ENCODE measurements around the gene NOP58.
"Not testable (repeated sequence)": the region's sequence is repeated elsewhere in the genome, so short reads cannot be mapped to it uniquely, and the experiment has no call there.

NOP58 gene, protein sequence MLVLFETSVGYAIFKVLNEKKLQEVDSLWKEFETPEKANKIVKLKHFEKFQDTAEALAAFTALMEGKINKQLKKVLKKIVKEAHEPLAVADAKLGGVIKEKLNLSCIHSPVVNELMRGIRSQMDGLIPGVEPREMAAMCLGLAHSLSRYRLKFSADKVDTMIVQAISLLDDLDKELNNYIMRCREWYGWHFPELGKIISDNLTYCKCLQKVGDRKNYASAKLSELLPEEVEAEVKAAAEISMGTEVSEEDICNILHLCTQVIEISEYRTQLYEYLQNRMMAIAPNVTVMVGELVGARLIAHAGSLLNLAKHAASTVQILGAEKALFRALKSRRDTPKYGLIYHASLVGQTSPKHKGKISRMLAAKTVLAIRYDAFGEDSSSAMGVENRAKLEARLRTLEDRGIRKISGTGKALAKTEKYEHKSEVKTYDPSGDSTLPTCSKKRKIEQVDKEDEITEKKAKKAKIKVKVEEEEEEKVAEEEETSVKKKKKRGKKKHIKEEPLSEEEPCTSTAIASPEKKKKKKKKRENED

DNA sequence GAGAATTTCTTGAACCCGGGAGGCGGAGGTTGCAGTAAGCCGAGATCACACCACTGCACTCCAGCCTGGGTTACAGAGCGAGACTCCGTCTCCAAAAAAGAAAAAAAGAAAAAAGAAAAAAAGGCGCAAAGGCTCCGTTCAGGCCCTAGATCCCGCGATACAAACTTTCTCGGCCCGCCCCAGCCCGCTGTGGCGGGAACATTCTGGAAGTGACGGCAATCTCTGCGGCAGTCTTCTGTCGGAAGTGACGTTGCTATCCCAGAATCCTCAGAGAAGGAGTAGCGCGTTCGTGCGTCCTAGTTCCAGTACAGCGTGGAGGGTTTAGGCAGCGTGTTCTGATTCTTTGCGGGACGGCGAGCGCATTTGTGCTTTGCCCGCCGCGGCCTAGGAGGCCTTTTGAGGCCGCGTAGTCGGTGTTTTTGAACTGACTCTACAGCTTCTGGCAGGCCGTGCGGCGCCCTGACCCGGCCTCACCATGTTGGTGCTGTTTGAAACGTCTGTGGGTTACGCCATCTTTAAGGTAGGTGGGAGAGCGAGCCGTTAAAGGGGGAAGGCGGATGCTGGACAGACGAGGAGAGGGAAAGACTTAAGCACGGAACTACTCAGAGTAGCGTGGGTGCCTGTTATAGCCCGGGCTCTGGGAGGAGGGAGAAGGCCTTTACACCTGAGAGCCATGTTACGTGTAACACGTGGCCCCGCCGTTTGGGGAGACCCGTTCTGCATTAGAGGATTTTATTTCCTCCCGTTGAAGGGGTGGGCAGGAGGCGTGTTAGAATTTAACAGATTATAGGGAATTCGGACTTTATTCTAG is at the start of gene NOP58:
NOP58 (plus strand) TSS at position 297 of the 811 bp plus-strand sequence; CDS start at position 476, 179 bp downstream.
- DNase-seq, result peak; percentile 89

DNA sequence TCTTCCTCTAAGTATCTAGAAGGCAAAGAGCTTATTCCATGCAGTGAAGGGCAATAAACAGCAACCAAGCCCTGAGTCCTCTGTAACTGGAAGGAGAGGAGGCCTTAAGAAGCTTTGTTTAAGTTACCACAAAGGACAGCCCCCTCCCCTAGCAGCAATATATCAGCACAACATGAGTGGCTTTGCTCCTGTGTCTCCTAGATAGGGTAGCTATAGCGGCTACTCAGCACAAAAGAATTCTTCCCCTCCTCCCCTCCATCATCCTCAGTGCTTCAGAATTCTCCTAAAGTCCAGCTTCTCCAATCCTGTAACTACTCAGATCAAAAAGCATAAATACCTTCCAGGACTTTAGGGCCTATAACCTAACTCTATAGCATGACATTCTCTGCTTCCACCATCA is 43.7 kb upstream of the NOP58 start:
- no peak for DNase-seq

DNA sequence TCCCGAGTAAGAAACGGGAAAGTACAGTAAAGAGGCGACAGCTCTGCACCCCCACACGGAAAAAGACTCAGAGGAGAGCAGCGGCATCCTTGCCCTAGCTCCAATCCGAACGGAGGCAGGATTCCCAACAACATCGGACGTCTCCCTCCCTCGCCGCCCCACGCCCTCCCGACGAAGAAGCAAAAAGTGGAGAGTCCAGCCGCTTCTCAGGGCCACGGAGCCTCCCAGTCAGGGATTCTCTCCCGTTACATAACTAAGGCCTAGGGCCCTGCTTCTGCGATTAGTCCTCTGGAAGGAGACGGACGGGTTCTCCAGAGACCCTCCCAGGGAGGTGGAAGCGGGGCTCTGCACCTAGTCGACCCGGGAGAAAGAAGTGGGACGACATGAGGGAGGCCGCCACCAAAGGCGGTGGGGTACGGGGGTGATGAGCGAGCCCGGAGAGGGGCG is 27.8 kb upstream of the NOP58 start:
- peak; percentile 37 for DNase-seq

DNA sequence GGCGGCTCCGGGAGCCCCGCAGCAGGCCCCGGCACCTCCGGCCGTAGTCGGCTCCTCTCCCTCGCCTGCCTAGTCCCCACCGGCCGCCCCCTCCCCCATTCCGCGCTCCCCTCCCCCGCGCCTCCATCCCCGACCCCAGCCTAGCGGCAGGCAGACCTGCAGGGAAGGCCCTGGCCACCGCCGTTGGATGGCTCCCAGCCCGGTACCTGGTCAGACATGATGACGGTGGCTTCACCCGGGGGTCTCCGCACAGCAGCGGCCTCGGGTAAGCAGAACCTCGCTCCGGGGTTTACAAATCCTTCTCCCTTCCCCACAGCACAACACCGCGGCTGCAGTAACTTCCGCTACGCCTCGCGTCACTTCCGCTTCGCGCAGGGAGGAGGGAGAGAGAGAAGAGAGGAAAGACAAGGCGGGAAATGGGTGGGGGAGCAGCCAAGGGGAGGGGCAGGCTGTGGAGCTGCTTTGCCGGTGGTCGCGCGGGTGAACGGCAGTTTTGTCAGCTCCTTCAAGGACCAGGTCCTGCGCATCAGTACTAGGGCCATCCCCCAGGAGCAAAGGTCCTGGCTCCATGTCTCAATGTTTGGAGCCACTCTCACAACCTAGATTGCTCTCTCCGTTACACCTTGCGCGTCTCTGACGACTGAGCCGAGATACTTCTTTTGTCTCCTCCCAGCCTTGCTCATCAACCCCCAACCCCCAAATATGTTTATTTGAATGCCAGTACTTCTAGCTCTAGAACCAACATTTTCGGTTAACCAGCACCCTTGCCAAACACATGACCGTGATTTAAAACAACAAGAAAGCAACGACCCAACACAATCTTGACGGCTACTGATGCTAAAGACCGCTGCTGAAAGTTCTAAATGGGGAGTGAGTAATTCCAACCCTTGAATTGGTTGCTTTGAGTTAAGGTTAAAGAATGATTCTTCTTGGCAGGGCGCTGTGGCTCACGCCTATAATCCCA is 27.0 kb upstream of the NOP58 start, which contains the start of gene SUMO1:
SUMO1 (minus strand) TSS at position 364 of the 964 bp plus-strand sequence; CDS start at position 218, 146 bp downstream.
- DNase-seq, result peak; percentile 89

DNA sequence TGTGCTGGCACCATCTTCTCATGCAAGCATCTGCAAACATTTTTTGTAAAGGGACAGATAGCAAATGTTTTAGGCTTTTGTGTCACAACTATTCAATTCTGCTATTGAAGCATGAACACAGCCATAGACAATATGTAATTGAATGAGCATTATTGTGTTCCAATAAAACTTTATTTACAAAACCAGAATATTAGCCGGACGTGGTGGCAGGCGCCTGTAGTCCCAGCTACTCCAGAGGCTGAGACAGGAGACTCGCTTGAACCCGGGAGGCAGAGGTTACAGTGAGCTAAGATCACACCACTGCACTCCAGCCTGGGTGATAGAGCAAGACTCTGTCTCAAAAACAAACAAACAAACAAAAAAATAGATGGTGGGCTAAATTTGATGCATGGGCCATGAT is 17.9 kb upstream of the NOP58 start:
- not testable (repeated sequence) for DNase-seq

DNA sequence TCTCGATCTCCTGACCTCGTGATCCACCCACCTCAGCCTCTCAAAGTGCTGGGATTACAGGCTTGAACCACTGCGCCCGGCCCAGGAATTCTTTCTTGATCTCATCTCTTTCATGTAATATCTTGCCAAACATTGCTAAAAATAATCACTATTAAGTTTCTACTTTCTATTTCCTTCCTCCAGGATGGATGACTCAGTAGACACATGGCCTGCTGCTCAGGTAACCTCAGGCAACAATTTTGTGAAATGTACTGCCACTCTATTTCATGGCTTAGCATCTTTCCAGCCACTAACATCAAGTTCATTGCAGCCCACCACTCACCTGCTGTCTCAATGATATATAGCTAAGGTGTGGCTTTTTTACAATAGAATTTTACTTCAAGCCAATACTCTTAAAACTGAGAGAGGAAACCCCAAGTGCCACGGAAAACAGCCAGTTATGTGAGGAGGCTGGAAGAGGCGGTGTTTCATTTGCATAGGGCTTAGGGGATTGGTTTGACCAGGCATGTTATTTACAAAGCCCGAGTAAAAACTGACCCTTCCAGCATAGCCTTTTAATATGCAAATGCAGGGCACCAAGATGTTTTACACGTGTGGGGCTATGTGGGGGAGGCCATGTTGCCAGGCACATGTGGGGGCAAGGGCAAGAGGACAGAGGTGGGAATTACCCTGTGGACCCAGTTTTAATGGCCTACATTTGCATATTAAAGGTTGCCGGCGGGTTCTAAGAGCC is 15.9 kb upstream of the NOP58 start:
- no peak for DNase-seq

DNA sequence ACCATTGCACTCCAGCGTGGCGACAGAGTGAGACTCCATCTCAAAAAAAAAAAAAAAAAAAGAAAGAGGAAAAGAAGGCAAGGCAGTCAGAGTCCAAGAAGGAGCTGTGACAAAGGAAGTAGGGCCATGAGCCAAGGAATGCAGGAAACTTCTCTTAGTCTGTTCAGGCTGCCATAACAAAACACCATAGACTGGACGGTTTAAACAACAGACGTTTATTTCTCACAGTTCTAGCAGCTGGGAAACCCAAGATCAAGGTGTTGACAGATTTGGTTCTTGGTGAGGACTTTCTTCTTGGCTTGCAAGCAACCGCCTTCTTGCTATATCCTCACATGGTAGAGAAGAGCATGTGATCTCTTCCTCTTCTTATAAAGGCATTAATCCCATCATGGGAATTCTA is 14.1 kb upstream of the NOP58 start:
- no peak for DNase-seq

DNA sequence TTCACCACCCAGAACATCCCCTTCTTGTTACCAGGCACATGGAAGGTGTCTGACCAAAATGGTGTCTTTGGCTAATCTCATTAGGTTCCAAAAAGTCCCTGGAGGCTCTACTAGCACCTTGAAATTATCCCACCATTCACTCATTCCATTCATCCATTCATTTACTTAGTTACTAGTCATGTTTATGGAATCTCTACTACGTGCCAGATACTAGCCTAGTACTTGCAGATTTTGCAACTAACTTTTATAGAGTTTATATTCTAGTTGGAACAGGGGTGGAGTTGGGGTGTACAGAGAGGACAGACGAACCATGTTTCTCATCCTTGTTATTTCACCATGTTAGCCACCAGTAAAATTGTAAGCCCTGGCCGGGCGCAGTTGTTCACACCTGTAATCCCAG is 4.0 kb upstream of the NOP58 start:
- no peak for DNase-seq

DNA sequence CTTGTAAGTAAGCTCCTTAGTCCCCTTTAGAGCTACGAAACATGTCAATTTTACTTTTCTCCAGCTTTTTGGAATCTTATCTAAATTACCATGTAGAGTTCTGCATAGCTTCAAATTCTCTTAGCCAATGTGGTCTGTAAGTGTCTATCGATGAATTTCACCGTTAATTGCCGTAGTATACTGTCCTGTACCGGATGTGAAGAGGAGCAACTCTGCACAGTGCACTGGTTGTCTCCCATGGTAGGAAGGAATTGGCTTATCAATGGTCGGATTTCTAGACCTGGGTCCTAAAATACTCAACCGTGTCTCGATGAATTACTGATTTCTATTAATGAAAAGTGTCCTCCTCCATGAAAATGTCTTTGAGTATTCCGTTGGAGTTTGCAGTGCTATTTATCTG is 1.9 kb downstream of the NOP58 start:
- no peak for DNase-seq

DNA sequence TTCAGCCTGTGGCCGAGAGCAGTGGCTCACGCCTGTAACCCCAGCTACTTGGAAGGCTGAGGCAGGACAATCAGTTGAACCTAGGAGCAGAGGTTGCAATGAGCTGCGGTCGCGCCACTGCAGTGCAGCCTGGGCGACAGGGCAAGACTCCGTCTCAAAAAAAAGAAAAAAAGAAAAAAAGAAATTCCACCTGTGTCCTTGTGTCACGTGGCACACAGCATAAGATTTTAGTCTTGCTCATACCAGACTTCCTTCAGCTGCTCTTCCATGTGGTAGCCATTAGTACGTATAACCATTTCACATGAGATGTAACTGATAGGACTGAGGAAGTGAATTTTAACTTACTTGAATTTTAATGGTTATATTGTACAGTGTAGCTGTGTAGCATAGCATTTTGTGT is 4.0 kb downstream of the NOP58 start:
- DNase-seq, result no peak

DNA sequence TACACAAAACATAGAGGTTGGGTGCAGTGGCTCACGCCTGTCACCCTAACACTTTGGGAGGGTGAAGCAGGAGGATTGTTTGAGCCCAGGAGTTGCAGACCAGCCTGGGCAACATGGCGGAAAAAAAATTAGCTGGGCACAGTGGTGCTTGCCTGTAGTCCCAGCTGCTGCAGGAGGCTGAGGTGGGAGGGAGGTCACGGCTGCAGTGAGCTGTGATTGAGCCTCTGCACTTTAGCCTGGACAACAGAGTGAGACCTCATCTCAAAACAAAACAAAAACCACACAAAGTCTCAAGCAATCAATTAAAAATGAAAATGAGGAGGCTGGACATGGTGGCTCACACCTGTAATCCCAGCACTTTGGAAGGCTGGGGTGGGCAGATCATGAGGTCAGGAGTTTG is 4.9 kb downstream of the NOP58 start:
- no peak for DNase-seq

DNA sequence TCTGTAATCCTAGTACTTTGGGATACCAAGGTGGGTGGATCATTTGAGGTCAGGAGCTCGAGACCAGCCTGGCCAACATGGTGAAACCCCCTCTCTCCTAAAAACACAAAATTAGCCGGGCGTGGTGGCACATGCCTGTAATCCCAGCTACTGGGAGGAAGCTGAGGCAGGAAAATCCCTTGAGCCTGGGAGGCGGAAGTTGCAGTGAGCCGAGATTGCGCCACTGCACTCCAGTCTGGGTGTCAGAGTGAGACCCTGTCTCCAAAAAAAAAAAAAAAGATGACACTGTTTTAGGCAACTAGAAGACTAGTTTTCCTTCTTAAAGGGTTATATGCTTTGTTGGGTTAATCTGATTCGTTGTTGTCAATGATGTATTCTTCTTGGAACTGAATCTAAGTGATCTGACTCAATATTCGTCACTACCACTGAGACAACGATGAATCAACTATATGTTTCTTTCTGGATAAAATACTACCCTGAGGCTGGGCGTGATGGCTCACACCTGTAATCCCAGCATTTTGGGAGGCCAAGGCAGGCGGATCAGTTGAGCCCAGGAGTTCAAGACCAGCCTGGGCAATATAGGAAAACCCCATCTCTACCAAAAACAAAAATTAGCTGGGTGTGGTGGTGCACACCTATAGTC is 10.6 kb downstream of the NOP58 start:
- not testable (repeated sequence) for DNase-seq

DNA sequence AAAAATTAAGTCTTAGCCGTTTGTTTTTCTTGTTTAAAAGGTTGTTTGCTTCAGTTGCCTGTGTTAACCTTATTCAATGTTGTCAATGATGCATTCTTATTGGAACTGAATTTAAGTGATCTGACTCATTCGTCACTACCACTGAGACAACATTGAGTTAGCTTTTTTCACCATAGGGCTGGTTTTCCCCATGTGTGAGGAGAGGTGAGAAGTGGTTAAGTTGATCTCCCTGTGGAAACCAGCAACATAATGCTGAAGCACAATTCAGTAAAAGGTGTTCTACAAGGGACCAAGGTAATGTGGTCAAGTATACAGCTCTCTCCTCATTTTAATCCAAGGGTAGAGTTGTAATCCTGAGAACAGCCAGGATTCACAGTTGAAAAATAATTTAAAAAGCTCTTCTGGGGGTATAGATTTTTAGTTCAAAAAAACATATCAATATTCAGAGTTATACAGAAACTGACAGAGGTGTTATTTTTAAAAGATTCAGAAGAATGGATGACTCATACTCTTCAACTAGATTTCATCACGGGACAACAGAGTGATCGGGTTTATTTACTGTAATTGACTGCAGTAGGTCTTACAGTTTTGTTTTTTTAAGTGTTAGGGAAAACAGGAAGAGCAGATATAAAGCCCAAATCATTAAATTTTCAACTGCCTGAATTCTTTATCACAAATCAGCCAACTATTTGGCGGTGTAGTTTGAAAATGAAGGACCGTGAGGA is 12.6 kb downstream of the NOP58 start:
- DNase-seq, result no peak

DNA sequence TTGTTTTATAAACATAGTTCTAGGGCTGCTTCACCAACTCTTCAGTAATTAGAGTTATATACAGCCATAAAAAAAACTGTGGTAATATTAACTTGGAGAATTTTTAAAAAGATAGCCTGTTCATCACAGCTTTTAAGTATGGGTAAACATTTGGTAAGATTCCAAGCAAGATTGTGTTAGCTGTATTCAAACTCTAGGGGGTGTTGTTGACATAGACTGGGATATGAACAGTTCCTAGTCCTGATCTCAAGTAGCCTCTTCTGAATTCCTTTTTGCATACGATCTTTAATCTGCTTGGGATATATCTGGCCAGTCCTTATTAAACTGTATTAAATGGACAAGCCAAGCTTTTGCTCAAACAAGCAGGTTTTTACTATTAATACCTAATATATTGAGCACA is 13.4 kb downstream of the NOP58 start:
- DNase-seq, result no peak

DNA sequence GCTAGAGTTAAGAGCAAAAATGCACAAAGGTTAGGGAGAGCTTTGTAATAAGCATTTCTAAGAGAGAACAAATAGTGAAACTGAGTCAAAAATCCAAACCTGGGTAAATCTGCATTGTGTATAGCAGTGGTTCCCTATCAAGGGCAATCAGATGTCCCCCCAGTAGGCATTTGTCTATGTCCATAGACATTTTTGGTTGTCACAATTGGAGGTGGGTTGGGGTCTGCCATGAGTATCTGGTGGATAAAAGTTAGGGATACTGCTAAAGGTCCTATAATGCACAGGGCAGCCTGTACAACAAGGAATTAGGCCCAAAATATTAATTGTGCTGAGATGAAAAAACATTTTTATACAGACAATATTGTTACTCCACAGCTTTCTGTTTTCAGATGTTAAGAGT is 21.0 kb downstream of the NOP58 start:
- no peak for DNase-seq

DNA sequence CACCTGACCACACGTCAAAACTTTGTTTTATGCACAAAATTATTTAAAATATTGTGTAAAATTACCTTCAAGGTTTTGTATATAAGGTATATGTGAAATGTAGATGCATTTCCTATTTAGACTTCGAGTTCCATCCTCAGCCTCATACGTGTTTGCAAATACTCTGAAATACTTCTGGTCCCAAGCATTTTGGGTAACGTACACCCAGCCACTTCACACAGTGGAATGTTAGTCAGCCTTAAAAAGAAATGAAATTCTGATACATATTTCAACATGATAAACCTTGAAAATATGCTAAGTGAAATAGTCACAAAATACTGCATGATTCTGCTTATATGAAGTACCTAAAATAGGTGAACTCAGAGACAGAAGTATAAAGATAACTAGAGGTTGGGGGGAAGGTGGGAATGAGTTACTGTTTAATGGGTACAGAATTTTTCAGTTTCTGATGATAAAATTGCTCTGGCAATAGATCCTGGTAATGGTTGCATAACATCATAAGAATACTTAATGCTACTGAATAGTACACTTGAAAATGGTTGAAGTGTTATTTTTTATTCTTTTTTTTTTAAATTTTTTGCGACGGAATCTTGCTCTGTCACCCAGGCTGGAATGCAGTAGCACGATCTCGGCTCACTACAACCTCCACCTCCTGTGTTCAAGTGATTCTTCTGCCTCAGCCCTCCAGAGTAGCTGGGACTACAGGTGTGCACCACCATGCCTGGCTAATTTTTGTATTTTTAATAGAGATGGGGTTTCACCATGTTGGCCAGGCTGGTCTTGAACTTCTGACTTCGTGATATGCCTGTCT is 24.0 kb downstream of the NOP58 start:
- no peak for DNase-seq

DNA sequence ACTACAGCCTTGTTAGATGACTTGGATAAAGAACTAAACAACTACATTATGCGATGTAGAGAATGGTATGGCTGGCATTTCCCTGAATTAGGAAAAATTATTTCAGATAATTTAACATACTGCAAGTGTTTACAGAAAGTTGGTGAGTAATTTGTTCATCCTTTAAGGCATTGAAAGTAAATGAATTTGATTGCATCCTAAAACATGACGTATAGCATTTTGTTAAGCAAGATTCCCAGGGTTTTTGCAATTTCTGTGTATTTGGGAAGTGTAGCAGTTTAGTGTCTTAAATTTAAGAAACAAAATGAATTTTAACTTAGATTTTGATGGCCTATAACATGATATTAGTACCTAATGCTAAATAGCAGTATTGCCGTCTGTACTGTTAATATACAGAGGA is 24.8 kb downstream of the NOP58 start:
- DNase-seq, result no peak

DNA sequence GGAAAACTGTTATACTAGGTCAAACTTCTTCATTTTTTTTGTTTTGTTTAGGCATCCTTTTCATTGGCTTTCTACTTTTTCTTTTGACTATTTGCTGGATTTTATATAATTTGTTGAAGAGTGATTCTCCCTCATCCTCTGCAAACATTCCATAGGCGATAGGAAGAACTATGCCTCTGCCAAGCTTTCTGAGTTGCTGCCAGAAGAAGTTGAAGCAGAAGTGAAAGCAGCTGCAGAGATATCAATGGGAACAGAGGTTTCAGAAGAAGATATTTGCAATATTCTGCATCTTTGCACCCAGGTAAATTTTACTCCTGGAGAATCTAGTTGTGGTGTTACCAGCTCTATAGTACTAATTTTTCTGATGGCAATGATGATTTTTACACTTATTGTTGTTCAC is 25.4 kb downstream of the NOP58 start:
- DNase-seq, result no peak

DNA sequence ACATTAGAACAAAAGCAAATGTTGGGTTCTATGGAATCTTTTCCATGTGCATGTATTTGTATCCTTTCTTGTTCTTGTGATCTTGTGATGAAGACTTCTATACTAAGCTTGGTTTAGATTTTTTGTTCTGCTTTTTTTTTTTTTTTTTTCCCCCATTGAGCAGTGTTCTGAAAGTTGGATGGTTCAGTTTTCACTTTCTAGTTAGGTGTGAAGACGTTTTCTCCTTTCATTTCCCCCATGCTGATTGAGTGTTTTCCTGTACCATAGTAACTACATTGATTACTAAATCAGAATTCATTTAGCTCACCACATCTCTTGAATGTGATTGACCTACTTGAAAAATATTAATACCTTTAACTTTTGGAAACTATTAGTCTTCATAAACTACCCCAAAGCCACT is 34.1 kb downstream of the NOP58 start:
- no peak for DNase-seq

DNA sequence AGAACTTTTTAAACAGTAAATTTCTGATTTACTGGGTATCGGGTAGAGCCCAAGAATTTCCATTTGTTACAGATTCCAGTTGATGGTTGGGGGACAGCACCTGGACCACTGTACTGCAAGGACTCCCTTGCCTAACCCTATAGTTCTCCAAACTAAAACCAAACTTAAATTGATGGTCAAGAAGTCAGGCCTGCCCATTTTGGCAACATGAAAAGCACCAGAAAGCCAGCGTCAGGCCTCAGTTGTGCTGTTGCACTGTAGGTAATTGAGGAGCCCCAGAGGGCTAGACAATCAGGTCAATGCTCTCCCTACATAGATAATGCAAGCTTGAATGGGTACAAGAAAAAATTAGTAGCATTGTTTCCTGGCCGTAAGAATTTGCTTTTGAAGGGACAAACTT is 40.5 kb downstream of the NOP58 start:
- DNase-seq, result no peak
